Stimulated activated CD8-positive, alpha-beta memory T cell treated with anti-CD3 and anti-CD28 coated beads, Interleukin-4, amount 100 ng/mL, for 4 hours (primary cell): Measurements from ENCODE around the gene RGMA.
"Not testable (repeated sequence)": the region's sequence is repeated elsewhere in the genome, so short reads cannot be mapped to it uniquely, and the experiment has no call there.

Experiments used
- DNase-seq, 2 donors: peaks; one replicate each; pipeline ENCODE4 v3.0.0-alpha.2; 2020; ENCODE audit warnings: low read depth in 2 of 2, low spot score in 1 of 2

RGMA gene

DNA sequence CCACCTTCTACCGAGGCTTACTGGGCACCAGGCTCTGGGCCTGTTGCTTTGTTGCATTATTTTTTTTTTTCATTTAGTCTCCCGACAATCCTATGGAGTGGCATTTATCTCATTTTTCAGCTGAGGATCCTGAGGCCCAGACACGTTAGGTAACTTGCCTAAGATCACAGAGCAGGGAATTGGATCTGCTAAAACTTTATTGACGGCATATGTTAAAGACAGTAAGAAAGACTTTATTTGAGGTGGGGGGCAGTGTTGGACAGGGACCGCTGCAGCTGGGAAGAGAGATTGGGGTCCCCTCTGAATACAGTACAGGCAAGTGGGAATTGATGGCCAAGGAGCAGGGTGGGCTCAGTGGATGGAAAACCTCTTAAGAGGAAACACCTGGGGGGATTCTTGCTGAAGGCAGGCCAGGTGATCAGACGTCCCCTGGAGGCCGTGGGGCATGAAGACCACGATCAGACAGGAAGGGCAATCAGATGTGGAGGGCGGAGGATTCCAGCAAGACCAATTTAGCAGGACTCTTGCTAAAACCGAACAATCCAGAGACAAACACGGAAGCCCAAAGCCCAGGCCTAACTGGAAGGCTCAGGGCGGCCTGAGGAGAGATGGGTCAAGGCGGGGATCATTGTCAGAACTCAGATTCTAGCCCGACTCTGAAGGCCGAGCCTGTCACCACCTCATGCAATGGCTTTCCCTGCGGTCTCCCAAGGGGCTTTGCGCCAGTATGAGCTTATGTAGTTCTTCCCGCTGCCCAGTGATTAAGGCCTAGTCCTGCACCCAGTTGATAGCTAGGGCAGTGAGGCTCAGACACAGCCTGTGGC is 53.7 kb downstream of the RGMA start:
- DNase-seq: no peak

GRCh38 chr15:93034512-93034911 is 54.5 kb downstream of the RGMA start:
- no peak for DNase-seq

GRCh38 chr15:93033434-93034045 is 55.5 kb downstream of the RGMA start:
- DNase-seq: no peak

- DNase-seq: not testable (repeated sequence)
Measured at GRCh38 chr15:93032515-93033206, 56.4 kb downstream of the RGMA start.

DNA sequence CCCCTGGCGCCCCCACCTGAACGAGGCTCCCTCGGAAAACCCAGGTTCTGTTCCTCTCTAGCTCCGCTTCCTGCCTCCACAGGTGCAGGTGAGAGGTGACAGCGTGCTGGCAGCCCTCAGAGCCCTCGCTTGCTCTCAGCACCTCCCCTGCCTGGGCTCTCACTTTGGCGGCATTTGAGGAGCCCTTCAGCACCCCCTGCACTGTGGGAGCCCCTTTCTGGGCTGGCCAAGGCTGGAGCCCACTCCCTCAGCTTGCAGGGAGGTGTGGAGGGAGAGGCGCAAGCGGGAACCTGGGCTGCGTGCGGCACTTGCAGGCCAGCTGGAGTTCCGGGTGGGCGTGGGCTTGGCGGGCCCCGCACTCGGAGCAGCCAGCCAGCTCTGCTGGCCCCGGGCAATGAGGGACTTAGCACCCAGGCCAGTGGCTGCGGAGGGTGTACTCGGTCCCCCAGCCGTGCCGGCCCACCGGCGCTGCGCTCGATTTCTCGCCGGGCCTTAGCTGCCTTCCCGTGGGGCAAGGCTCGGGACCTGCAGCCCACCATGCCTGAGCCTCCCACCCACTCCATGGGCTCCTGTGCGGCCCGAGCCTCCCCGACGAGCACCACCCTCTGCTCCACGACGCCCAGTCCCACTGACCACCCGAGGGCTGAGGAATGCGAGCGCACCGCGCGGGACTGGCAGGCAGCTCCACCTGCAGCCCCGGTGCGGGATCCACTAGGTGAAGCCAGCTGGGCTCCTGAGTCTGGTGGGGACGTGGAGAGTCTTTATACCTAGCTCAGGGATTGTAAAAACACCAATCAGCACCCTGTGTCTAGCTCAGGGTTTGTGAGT is 57.2 kb downstream of the RGMA start:
- not testable (repeated sequence) for DNase-seq

DNA sequence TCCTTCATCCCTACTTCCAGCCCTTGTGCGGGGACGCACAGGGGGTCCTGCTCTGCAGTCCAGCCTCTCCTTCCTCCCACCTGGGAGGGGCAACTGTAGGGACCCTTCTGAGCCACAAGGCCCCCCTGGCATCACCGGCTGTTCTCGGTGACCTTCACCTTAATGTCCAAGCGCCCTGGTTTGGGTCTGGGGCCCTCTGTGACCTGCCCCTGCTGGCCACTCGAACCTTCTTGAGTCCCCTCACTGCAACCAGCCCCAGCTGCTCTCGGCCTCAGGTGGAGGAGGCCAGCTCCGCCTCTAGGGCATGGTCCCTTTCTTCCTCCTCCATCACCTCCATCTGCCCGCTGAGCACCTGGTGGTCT is 57.9 kb downstream of the RGMA start:
- DNase-seq: no peak

DNA sequence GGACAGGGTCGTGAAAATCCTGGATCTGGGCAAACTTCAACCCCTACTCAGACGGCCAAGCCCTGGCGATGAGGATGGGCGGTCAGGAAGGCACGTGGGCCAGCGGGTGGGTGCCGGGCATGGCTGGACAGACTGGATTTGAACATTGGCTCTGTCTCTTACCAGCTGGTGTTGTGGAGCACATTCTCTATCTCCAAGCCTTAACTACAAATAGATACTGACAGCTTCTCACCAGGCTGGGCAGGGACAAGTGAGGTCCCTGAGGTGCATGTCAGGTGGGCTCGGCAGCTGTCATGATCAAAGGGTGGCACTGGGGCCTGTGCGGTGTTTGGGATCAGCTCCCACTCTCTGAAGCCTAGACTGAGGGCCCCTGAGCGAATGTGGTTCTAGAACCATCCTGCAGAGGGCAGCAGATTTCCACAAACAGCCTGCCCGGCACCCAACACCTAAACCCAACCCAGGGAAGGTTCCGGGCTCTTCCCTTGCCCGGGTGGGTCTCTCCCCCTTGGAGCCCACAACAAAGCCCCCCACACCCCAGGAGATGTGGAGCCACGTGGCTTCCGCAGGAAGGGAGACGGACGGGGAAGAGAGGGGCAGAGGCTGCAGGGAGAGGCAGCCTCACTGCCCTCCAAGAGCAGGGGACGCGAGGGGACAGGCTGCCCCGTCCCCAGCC is 58.4 kb downstream of the RGMA start:
- DNase-seq: peak; percentile 25 to 46

GRCh38 chr15:93029836-93030429 is 59.1 kb downstream of the RGMA start:
- no peak for DNase-seq

GRCh38 chr15:93029214-93029835 is 59.7 kb downstream of the RGMA start:
- no peak for DNase-seq

- no peak for DNase-seq
Measured at GRCh38 chr15:93028632-93029213, 60.3 kb downstream of the RGMA start.

DNA sequence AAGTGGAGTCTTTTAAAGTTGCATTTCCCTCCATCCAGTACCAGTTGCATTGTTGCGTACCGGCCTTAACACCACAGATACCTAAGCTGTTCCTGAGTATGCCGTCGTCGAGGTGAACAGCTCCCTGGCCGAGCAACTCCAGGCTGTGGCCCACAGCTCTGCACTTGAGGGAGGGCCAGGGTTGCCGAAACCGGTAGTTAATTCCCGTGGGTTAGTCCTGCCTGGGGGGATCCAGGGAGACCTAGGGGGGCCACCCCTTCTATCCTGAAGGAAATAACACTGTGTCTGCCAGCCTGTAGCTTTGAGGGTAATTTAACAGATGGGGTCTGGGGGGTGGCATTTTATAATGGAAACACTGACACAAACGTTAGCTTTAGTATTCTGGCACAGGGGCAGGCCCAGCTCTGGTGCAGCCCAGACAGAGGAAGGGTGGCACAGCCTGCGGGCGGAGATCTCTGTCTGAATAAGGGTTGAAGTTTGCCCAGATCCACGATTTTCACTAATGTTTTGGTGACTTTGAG is 60.8 kb downstream of the RGMA start:
- DNase-seq: no peak

DNA sequence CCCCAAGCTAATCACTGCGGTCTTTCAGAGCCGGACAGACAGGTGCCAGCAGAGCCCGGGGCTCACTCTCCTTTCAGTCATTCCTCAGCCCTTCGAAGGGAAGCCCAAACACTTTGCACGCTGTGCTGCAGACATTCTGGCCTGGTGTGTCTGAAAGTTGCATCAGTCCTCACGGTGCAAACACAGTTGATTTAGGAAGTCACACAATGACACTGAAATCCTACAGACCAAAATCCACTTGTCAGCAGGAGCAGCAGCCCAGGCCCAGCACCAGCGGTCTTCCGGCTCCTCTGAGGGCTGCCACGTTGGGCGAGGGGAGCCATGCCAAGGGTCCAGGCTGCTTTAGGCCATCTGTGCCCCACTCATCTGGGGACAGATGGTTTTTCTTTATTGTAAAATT is 61.6 kb downstream of the RGMA start:
- no peak for DNase-seq

- no peak for DNase-seq
Measured at GRCh38 chr15:93026380-93026817, 62.6 kb downstream of the RGMA start.

DNA sequence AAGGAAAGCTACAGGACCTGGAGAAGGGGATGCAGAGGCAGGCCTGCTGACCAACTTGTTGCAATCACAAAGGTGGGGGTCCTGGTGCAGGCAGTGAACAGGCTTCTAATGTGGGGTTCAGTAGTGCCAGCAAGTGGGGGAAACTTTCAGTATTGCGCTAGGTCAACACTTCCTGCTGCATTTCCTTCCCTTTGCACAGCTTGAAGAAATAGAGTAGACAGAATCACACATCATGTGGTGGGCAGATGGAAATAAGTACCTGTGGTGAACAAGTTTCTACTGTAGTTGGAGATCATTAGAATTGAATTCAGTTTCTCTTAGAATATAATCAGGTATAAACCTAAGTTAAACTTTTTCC is 63.4 kb downstream of the RGMA start:
- DNase-seq: no peak

GRCh38 chr15:93024716-93025624 is 64.0 kb downstream of the RGMA start:
- no peak for DNase-seq

- no peak for DNase-seq
Measured at GRCh38 chr15:93024293-93024692, 64.7 kb downstream of the RGMA start.

DNA sequence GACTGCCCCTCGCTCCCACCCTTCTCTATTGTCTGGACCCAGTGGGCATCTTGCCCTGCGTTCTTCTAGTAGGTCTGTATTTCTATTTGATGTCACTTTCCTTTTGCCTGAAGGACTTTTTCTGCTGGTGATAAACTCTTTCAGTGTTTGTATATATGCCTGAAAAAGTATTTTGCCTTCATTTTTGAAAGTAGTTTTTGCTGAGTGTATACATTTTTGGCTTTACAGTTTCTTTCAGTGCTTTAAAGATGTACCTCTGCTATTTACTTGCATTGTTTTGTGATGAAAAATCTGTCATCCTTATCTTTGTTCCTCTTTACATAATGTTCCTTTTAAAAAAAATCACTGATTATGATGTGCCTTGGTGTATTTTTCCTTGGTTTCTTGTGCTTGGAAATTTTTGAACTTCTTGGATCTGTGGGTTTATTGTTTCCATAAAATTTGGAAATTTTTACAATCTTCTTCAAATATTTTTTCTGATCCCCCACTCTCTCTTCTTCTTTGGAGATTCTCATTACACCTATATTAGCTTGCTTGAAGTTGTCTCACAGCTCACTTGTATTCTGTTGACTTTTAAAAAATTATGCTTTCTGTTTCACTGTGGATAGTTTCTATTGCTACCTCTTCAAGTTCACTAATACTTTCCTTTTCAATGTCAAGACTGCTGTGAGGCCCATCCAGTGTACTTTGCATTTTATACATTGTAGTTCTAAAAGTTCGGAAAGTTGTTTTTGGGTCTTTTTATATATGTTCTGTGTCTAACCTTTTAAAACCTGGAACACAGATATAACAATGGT is 67.8 kb downstream of the RGMA start:
- no peak for DNase-seq

DNA sequence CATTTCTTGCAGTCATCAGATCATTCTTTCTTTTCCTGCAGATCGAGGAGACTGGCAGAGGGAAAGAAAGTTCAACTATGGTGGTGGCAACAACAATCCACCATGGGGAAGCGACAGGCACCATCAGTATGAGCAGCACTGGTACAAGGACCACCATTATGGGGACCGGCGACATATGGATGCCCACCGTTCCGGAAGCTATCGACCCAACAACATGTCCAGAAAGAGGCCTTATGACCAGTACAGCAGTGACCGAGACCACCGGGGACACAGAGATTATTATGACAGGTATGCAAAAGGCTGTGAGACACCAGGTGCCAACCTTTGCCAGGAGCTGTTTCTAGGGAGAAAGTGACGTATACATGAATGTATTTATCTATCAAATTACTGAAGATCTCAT is 69.0 kb downstream of the RGMA start:
- no peak for DNase-seq
